Posterior vena cava (tissue), 2 donors: ENCODE results near the gene JUND. TPM values are rescaled to one million over a fixed set of nuclear protein-coding genes. Genes with fewer than 3 reads are reported as not detected.

Experiments
- DNase-seq: peaks from one replicate; pipeline ENCODE4 v3.0.0-alpha.2; 2020; ENCODE audit warnings: low spot score
- intact Hi-C, 2 donors: fragments of 100-400 bp; cut with DNase I; formaldehyde crosslinking; loops; one replicate each; pipeline versions ENCODE4 v1.14.1 to v1.14.2; 2022 to 2023
- total RNA-seq, 2 donors: library from RNA; stranded (reverse); fragmentation: NEBNext Ultra II Directional; extraction: Animal tissue kit (Norgen Biotek cat#: 25700); gene quantifications; one replicate each; pipeline ENCODE4 v1.2.1, GENCODE V29; 2021
- donor health status: DM: yes; HTN: yes; CAD: no.
- donor health status: DM: yes; HTN: yes; CAD: no.

The JUND gene
- total RNA-seq, 2 donors from 2014 or later = 192 to 231 TPM

GRCh38 chr19:18310118-18310909, 28.9 kb upstream of the JUND start:
- DNase-seq = no peak
- intact Hi-C loops = no loop called here

GRCh38 chr19:18309525-18310064, 28.2 kb upstream of the JUND start:
- intact Hi-C loops = no loop called here
- no peak for DNase-seq

DNA sequence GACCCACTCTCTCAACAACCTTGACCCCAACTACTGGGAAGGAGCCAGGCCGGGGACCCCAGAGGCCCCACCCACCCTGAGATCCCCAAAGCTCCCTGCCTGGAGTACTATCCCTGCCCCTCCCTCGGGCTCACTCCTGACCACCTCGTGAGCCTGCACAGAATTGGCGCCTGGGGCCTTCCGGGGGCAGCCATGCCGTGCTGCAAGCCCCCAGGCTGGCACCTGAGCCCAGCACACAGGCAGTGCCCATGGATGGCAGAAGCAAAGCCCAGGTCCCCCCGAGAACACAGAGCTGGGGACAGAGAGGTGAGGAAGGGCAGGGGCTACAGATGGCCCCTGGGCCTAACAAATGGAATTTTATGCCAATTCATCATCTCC, 27.5 kb upstream of the JUND start:
- intact Hi-C loops = no loop called here
- no peak for DNase-seq

- intact Hi-C loops = no loop called here
- no peak for DNase-seq
These were observed 26.9 kb upstream of the JUND start for GRCh38 chr19:18308051-18308947.

DNA sequence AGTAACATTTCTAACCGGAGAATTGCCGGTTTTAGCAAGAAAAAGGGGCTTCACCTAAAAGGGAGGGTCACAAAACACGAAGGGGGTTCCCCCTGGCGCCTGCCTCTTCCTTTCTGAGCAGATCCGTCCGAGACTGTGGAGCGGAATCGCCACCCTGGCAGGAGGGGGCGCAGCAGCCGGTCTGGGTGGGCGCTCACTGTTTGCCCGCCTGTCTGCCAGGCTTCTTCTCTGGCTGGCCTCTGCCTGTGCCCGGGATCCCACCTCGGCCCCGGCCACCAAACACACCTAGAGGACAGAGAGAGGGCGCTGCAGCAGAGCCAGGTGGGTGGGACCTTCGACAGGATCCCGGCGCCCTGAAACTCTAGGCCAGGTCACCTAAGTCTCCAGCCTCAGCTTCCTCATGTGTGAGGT, 25.9 kb upstream of the JUND start:
- DNase-seq = no peak
- intact Hi-C loops = no loop called here

- intact Hi-C loops = no loop called here
- no peak for DNase-seq
These were observed 25.5 kb upstream of the JUND start for GRCh38 chr19:18306888-18307260.

- no peak for DNase-seq
- intact Hi-C loops = no loop called here
These were observed 24.9 kb upstream of the JUND start for GRCh38 chr19:18306209-18306887.

GRCh38 chr19:18304458-18305310, 23.3 kb upstream of the JUND start:
- DNase-seq = peak; percentile 97
- intact Hi-C loops = no loop called here

GRCh38 chr19:18304208-18304457, 22.7 kb upstream of the JUND start:
- DNase-seq = no peak
- intact Hi-C loops = no loop called here

GRCh38 chr19:18301718-18302111, 20.3 kb upstream of the JUND start:
- no peak for DNase-seq
- intact Hi-C loops = no loop called here

DNA sequence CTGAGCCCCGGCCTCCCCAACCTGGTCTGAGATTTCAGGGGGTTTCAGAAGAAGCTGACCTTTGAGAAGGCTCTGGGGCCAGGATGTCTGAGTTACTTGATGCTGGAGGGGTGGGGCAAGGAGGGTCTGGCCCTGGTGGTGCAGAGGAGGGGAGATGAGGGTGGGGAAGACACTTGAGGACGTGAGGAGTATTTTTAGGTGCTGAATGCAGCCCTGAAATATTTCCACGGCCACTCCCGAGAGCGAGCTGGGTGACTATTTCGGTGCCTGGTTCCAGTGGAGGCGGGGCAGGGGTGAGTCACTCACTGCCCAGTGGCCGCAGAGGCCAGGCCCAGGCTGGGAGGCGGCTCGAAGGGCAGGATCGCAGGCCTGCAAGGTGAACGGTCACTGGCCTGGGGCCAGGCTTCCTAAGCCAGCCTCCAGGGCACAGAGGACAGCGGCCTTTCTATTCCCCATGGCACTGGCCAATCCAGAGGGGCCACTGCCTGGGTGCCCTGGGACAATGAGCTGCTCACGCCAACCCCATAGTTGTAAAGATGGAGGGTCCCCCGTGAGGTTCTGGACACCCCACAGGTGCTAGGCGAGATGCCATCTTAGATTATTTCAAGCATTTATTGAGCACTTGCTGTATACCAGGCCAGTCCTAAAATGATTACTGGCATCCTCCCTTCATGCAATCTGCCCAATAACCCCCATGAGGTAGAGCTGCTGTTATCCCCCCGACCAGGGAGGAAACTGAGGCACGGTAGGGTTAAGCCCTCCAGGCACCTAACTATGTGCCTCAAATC, 19.7 kb upstream of the JUND start:
- DNase-seq = peak; percentile 95
- intact Hi-C loops = no loop called here

DNA sequence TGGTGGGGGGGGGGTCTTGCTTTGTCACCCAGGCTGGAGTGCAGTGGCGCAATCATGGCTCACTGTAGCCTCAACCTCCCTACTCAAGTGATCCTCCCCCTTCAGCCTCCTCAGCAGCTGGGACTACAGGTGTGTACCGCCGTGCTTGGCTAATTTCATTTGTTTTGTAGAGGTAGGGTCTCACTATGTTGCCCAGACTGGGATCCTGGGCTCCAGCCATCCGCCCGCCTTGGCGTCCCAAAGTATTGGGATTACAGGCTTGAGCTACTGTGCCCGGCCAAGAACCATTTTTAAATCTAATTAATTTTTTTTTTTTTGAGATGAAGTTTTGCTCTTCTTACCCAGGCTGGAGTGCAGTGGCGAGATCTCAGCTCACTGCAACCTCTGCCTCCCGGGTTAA, 18.2 kb upstream of the JUND start:
- intact Hi-C loops = no loop called here

DNA sequence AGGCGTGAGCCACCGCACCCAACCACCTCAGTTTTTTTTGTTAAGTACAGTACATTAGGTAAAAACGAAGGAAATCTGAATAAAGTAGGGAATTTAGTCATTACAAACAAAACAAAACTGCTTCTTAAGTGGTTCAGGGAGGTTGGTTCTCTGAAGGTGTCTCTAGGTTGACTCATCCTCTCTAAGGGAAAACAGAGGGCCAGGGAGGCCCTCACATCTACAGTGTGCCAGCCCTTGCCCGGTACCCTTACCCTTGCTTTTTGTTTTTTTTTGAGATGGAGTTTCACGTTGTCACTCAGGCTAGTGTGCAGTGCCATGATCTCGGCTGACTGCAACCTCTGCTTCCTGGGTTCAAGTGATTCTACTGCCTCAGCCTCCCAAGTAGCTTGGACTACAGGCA, 17.2 kb upstream of the JUND start:
- intact Hi-C loops = no loop called here
- DNase-seq = no peak

More for the DNA sequence above, 18.2 kb upstream of the JUND start:
- DNase-seq = no peak

DNA sequence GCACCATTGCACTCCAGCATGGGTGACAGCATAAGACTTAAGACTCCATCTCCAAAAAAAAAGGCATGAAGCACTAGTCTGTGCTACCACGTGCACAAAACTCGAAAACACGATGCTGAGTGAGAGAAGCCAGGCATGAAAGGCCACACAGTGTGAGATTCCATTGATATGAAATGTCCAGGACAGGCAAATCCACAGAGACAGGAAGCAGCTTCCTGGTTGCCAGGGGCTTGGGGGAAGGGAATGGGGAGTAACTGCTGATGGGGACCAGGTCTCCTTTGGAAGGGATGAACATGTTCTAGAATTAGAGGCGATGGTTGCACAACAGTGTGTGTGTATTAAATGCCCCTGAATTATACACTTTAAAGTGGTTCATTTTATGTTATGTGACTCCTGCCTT, 15.9 kb upstream of the JUND start:
- intact Hi-C loops = no loop called here
- no peak for DNase-seq

DNA sequence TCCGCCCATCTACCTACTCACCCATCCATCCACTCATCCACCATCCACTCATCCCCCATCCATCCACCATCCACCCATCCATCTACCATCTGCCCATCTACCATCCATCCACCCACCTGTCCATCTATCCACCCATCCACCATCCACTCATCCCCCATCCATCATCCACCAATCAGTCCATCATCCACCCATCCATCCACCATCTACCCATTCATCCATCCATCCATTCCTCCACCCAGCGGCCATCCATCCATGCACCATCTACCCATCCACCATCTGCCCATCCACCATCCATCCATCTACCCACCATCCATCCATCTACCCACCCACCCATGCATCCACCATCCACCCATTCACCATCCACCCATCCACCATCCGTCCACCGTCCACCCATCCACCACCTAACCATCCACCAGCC, 13.6 kb upstream of the JUND start:
- DNase-seq = no peak
- intact Hi-C loops = no loop called here

- DNase-seq = no peak
- intact Hi-C loops = no loop called here
These were observed 13.0 kb upstream of the JUND start for GRCh38 chr19:18294467-18294864.

- intact Hi-C loops = no loop called here
- DNase-seq = no peak
These were observed 12.4 kb upstream of the JUND start for GRCh38 chr19:18293642-18294466.
